ENCODE results near the gene CDH13. TPM values are rescaled to one million over a fixed set of nuclear protein-coding genes. Genes with fewer than 3 reads are reported as not detected.

CDH13 gene
- total and polyA plus RNA-seq, 10 of the 15 experiments (the other 5 are each of a cell fraction or from before 2014, with no cell fraction given) = under 0.01 to 0.05 TPM; not detected in 8

DNA sequence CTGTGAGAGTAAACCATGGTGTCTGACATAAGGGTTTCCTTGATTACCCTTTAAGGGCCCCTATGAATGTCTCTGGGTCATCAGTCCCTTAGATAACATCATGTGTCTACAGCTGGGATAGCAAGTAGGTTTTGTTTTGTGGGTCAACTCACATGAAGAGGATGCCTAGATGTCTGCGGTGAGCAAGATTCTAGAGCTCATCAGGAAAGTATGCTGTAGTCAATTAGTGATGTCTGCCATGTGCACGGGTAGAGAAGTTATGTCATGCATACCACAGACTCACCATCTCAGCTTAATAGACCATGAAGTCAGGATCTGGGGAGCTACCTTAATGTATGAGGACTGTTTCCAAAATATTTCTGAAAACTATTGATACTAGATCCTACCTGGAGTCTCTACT, 57.5 kb downstream of the CDH13 start:
- intact Hi-C loops (cut with micrococcal nuclease; ENCODE audit: unreplicated experiment) (no loop called here), in situ Hi-C loops (cut with MboI) (no loop called here)
- no peaks in the 10 kb centered on the region for H3K9me3 ChIP-seq (replicated peaks; ENCODE audit: control insufficient read depth, insufficient read depth, low read length)
- ATAC-seq = no peak
- POLR2A ChIA-PET = no interaction called here
- no peaks in the 10 kb centered on the region for H3K4me1 ChIP-seq (ENCODE audit: control insufficient read depth, insufficient read depth, low read length)
- DNase-seq (ENCODE audit: low read depth, low spot score) = no peak
- FAIRE-seq = no peak
- BruUV-seq (replicated peaks) = no TSS peak
- H3K4me2 ChIP-seq (ENCODE audit: control insufficient read depth, insufficient read depth) = no peak overlapping the region
- H4K20me1 ChIP-seq (ENCODE audit: control insufficient read depth, insufficient read depth) = no peaks in the 10 kb centered on the region
- H3K4me3 ChIP-seq = no peak overlapping the region
- no peaks in the 10 kb centered on the region for H3K79me2 ChIP-seq (ENCODE audit: control insufficient read depth, insufficient read depth, low read length)
- CTCF ChIA-PET = interaction anchor here (1.2 kb wide), 1 partner anchor 14 kb away, joined by 3 read pairs; no protein-coding TSS in a partner anchor
- RAD21 ChIA-PET (ENCODE audit: unreplicated experiment) = no interaction called here
- peaks cover 0 to 1% of the 10 kb centered on the region in 2 experiments; a peak in 2 of 4 replicates for H3K27me3 ChIP-seq (replicated peaks in 1 of 2; ENCODE audit: control insufficient read depth in 2 of 2, insufficient read depth in 2 of 2, low read length in 1 of 2)
- H3K36me3 ChIP-seq (ENCODE audit: control insufficient read depth in 2 of 2, insufficient read depth in 2 of 2, low read length in 1 of 2) = no peaks in the 10 kb centered on the region
- SMC1A ChIA-PET (ENCODE audit: uncharacterized antibody, unreplicated experiment) = no interaction called here
- 68% methylated on average over 2 of the region's 2 CpGs for WGBS (ENCODE audit: insufficient coverage, insufficient replicate concordance, low lambda C conversion rate, missing lambda C conversion rate)
- TF ChIP-seq PML (IDR thresholded peaks at IDR 0.05; ENCODE audit: low read length) (no peak), NFYB (IDR thresholded peaks at IDR 0.05; ENCODE audit: insufficient read depth, low read depth, low read length) (no peak), SP1 (IDR thresholded peaks at IDR 0.05; ENCODE audit: low read depth, low read length) (no peak), ZSCAN29 (IDR thresholded peaks at IDR 0.05) (no peak), NR2C2 (IDR thresholded peaks at IDR 0.05; ENCODE audit: borderline replicate concordance, control insufficient read depth, insufficient read length, low read depth) (no peak), ZNF622 (IDR thresholded peaks at IDR 0.05) (no peak), RFX5 (IDR thresholded peaks at IDR 0.05; ENCODE audit: low read depth, low read length) (no peak), PAX5 (IDR thresholded peaks at IDR 0.05; ENCODE audit: borderline replicate concordance, low read depth, low read length) (no peak), JUND (IDR thresholded peaks at IDR 0.05; ENCODE audit: low read depth, low read length) (no peak), HDGF (IDR thresholded peaks at IDR 0.05) (no peak), DPF2 (IDR thresholded peaks at IDR 0.05) (no peak), NR2C1 (IDR thresholded peaks at IDR 0.05) (no peak), ZBED1 (IDR thresholded peaks at IDR 0.05; ENCODE audit: borderline replicate concordance) (no peak), HDAC2 (IDR thresholded peaks at IDR 0.05) (no peak)
- TF ChIP-seq, protein P1, sequence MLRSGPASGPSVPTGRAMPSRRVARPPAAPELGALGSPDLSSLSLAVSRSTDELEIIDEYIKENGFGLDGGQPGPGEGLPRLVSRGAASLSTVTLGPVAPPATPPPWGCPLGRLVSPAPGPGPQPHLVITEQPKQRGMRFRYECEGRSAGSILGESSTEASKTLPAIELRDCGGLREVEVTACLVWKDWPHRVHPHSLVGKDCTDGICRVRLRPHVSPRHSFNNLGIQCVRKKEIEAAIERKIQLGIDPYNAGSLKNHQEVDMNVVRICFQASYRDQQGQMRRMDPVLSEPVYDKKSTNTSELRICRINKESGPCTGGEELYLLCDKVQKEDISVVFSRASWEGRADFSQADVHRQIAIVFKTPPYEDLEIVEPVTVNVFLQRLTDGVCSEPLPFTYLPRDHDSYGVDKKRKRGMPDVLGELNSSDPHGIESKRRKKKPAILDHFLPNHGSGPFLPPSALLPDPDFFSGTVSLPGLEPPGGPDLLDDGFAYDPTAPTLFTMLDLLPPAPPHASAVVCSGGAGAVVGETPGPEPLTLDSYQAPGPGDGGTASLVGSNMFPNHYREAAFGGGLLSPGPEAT (IDR thresholded peaks at IDR 0.05; ENCODE audit: low read depth) = no peak
- no peak overlapping the region for H3K27ac ChIP-seq (ENCODE audit: control insufficient read depth, insufficient read depth)
- no peak overlapping the region for H3K9ac ChIP-seq (ENCODE audit: control insufficient read depth, insufficient read depth, low read length)
- no peak overlapping the region for H2AFZ ChIP-seq (ENCODE audit: control insufficient read depth, low read depth, low read length)
